Muscle of leg (tissue), 16 donors: Measurements from ENCODE around the gene KIAA0753. TPM values are rescaled to one million over a fixed set of nuclear protein-coding genes. Genes with fewer than 3 reads are reported as not detected.

Experiments
- DNase-seq: peaks from one replicate; pipeline ENCODE4 v3.0.0; 2013
- H3K27ac ChIP-seq: one replicate; pipeline ENCODE4 v1.5.1; 2013; ENCODE audit warnings: mild to moderate bottlenecking, low read length, control low read depth
- H3K27me3 ChIP-seq: one replicate; pipeline ENCODE4 v1.6.1; 2013; ENCODE audit warnings: low read length; ENCODE audit not compliant: control insufficient read depth, insufficient read depth
- H3K36me3 ChIP-seq: one replicate; pipeline ENCODE4 v1.6.1; 2013; ENCODE audit warnings: low read length; ENCODE audit not compliant: control insufficient read depth, insufficient read depth
- H3K4me1 ChIP-seq: one replicate; pipeline ENCODE4 v1.6.1; 2013; ENCODE audit warnings: low read length; ENCODE audit not compliant: control insufficient read depth, insufficient read depth
- H3K4me3 ChIP-seq: one replicate; pipeline ENCODE4 v1.5.1; 2013; ENCODE audit warnings: low read length, control low read depth
- H3K9me3 ChIP-seq: replicated peaks from 2 replicates; pipeline ENCODE4 v1.6.1; 2013; ENCODE audit warnings: low read depth, low read length; ENCODE audit not compliant: control insufficient read depth
- WGBS: methylation state at CpG from one replicate; pipeline ENCODE4 v1.1.5; 2013; ENCODE audit warnings: missing lambda C conversion rate; ENCODE audit not compliant: insufficient coverage; 5-methylcytosine and 5-hydroxymethylcytosine counted together
- long read RNA-seq, 11 donors: transcript quantifications; one replicate each; lab custom pipeline, GENCODE V29; 2026
- polyA plus RNA-seq, 8 donors: library from polyadenylated mRNA; unstranded; fragments of 120-200 nt; gene quantifications; one replicate each; pipeline versions ENCODE4 v1.2.1 to v1.2.3, GENCODE V29; 2013; ENCODE audit warnings: inconsistent platforms in 1 of 8, low replicate concordance in 1 of 8; ENCODE audit not compliant: insufficient read length in 8 of 8, insufficient read depth in 1 of 8
- total RNA-seq: library from RNA; stranded (reverse); fragments of 120-200 nt; gene quantifications from one replicate; pipeline ENCODE4 v1.2.4, GENCODE V29; 2013

KIAA0753 gene
- total RNA-seq: 10.6 TPM
- 10 to 100 TPM in 7 of 8 donors, 1 to 10 TPM in 1; 9.7 to 18.1 (median 13.0) TPM for polyA plus RNA-seq
- long read RNA-seq, donor 1, partial matches to known transcripts: 8 of 55 reads
- long read RNA-seq, donor 1, other reads (novel, unspliced or antisense): 47 of 55 reads
- long read RNA-seq, donor 2: 0 reads
- long read RNA-seq, donor 3: 0 reads
- long read RNA-seq, donor 4: 0 reads
- long read RNA-seq, donor 5, full-length matches to known transcripts: 1 of 1 reads
- long read RNA-seq, donor 5, partial matches to known transcripts: 0 of 1 reads
- long read RNA-seq, donor 5, other reads (novel, unspliced or antisense): 0 of 1 reads
- long read RNA-seq, donor 6, full-length matches to known transcripts: 1 of 1 reads
- long read RNA-seq, donor 6, partial matches to known transcripts: 0 of 1 reads
- long read RNA-seq, donor 6, other reads (novel, unspliced or antisense): 0 of 1 reads
- long read RNA-seq, donor 7, partial matches to known transcripts: 189 of 221 reads
- long read RNA-seq, donor 7, other reads (novel, unspliced or antisense): 32 of 221 reads
- long read RNA-seq, donor 8: 0 reads
- long read RNA-seq, donor 9, full-length matches to known transcripts: 1 of 135 reads
- long read RNA-seq, donor 9, partial matches to known transcripts: 28 of 135 reads
- long read RNA-seq, donor 9, other reads (novel, unspliced or antisense): 106 of 135 reads
- long read RNA-seq, donor 10: 0 reads
- long read RNA-seq, donor 11: 0 reads

DNA sequence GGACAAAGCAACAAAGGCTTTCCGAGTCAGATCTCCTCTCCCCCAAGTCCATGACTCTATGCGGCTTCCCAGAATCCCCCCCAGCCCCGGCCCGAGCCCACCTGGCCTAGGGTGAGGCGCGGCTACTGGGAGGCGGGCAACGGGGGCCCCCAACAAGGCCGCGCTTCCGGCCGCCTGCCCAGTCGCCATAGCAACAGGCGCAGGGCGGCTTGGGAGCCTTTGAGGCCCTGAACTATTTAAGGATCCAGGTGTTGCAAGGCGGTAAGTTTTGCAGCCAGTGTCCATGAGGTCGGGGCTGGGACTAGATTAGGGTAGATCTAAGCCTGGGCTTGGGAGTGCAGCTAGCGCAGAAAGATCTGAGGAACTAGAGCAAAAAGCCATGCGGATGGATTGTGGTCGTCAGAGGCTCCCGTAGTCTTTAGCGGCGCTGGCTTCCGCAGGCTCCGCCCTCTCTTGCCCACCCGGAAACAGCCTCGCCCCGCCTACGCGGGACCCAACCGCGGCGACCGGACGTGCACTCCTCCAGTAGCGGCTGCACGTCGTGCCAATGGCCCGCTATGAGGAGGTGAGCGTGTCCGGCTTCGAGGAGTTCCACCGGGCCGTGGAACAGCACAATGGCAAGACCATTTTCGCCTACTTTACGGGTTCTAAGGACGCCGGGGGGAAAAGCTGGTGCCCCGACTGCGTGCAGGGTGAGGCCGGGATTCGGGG lies at the start of gene KIAA0753, which contains the start of gene TXNDC17:
KIAA0753 (minus strand) TSS at position 176 of the 711 bp plus-strand sequence. CDS start 5,608 bp downstream, outside the sequence.
TXNDC17 (plus strand) TSS at position 525 of the 711 bp plus-strand sequence; CDS start at position 548, 23 bp downstream.
- H3K27ac ChIP-seq: peak within 1 kb of the TSS; percentile 71
- peaks cover 19% of the 10 kb centered on the region for H3K4me1 ChIP-seq
- no peaks in the 10 kb centered on the region for H3K9me3 ChIP-seq
- peak within 1 kb of the TSS; percentile 64 for H3K4me3 ChIP-seq
- DNase-seq: peak; percentile 95
- H3K27me3 ChIP-seq: no peaks in the 10 kb centered on the region
- under 1% methylated on average over 51 of the region's 52 CpGs for WGBS
- H3K36me3 ChIP-seq: peaks cover 12% of the 10 kb centered on the region

GRCh38 chr17:6688944-6689343 lies 48.4 kb upstream of the KIAA0753 start:
- Histone ChIP-seq H3K36me3 (no peaks in the 10 kb centered on the region), H3K4me3 (no peak overlapping the region), H3K9me3 (no peaks in the 10 kb centered on the region), H3K27ac (no peak overlapping the region), H3K27me3 (peaks cover 10% of the 10 kb centered on the region), H3K4me1 (no peaks in the 10 kb centered on the region)
- no peak for DNase-seq
- WGBS: 85% methylated on average over 9 of the region's 9 CpGs

GRCh38 chr17:6686026-6686425 lies 45.5 kb upstream of the KIAA0753 start:
- WGBS: 78% methylated on average over 2 of the region's 4 CpGs
- Histone ChIP-seq H3K27me3 (peaks cover 7% of the 10 kb centered on the region), H3K9me3 (no peaks in the 10 kb centered on the region), H3K4me1 (no peaks in the 10 kb centered on the region), H3K36me3 (no peaks in the 10 kb centered on the region), H3K27ac (no peak overlapping the region), H3K4me3 (no peak overlapping the region)
- no peak for DNase-seq

GRCh38 chr17:6684881-6685767 lies 44.6 kb upstream of the KIAA0753 start:
- Histone ChIP-seq H3K4me3 (no peak overlapping the region), H3K27me3 (peaks cover 5% of the 10 kb centered on the region), H3K36me3 (no peaks in the 10 kb centered on the region), H3K4me1 (no peaks in the 10 kb centered on the region), H3K27ac (no peak overlapping the region), H3K9me3 (no peaks in the 10 kb centered on the region)
- no peak for DNase-seq
- WGBS: 82% methylated on average over 14 of the region's 14 CpGs

DNA sequence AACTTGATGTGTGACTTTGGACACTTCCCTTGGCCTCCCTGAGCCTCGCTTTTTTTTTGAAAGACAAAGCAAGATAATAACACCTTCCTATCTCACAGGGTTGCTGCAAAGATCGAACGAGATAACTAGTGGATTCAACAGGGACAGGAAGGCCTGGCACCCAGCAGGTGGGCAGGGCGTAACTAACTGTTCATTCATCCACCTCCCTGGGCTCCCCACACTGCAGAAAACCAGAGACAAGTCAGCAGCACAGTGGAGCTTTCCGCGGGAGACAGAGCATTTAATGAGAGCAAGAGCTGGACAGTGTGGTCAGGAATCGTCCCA lies 43.9 kb upstream of the KIAA0753 start:
- H3K27ac ChIP-seq: no peak overlapping the region
- H3K4me3 ChIP-seq: no peak overlapping the region
- H3K4me1 ChIP-seq: no peaks in the 10 kb centered on the region
- H3K9me3 ChIP-seq: no peaks in the 10 kb centered on the region
- no peak for DNase-seq
- H3K36me3 ChIP-seq: no peaks in the 10 kb centered on the region
- H3K27me3 ChIP-seq: peaks cover 5% of the 10 kb centered on the region
- no CpG with 5 or more reads among the region's 7 CpGs for WGBS

GRCh38 chr17:6683730-6684459 lies 43.4 kb upstream of the KIAA0753 start:
- Histone ChIP-seq H3K4me3 (no peak overlapping the region), H3K27me3 (peaks cover 2% of the 10 kb centered on the region), H3K4me1 (no peaks in the 10 kb centered on the region), H3K27ac (no peak overlapping the region), H3K9me3 (no peaks in the 10 kb centered on the region), H3K36me3 (no peaks in the 10 kb centered on the region)
- no peak for DNase-seq
- WGBS: no CpG with 5 or more reads among the region's 3 CpGs

DNA sequence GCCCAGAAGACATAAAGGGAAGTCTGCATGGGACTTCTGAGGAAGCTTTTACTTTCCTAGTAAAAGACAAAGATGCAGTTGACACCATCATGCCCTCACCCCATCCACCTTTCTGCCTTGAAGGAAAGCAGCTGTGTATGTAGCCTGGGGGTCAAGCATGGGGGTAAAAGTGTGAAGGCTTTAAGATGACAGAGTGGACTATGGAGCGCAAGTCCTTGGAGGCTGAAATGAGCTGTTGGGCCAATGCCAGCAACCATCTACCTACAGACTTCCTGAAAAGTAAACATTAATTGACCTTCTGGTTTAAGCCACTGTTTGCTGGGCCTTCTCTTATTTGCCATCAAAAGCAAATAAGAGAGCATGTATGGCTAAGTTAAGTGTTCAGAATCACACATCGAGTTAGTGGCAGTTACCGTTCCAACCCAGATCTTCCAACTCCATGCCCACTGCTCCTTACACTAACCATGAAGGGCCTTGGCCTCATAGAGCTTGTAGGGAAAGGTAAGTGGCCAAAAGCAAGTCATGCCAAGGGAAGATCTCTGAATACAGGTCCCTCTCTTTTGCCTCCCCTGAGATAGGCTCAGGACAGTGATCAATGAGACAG lies 42.7 kb upstream of the KIAA0753 start:
- Histone ChIP-seq H3K9me3 (no peaks in the 10 kb centered on the region), H3K36me3 (no peaks in the 10 kb centered on the region), H3K4me3 (no peak overlapping the region), H3K27ac (no peak overlapping the region), H3K4me1 (no peaks in the 10 kb centered on the region), H3K27me3 (peaks cover 8% of the 10 kb centered on the region)
- WGBS: no CpG with 5 or more reads among the region's 3 CpGs
- DNase-seq: no peak

- Histone ChIP-seq H3K36me3 (no peaks in the 10 kb centered on the region), H3K9me3 (no peaks in the 10 kb centered on the region), H3K4me1 (no peaks in the 10 kb centered on the region), H3K4me3 (no peak overlapping the region), H3K27me3 (peaks cover 10% of the 10 kb centered on the region), H3K27ac (no peak overlapping the region)
- 82% methylated on average over 4 of the region's 4 CpGs for WGBS
- DNase-seq: no peak
Measured at GRCh38 chr17:6682339-6682738, 41.8 kb upstream of the KIAA0753 start.

GRCh38 chr17:6681671-6682070 lies 41.2 kb upstream of the KIAA0753 start:
- 75% methylated on average over 2 of the region's 5 CpGs for WGBS
- no peaks in the 10 kb centered on the region for H3K36me3 ChIP-seq
- H3K27me3 ChIP-seq: peaks cover 12% of the 10 kb centered on the region
- no peak overlapping the region for H3K4me3 ChIP-seq
- H3K27ac ChIP-seq: no peak overlapping the region
- peaks cover 6% of the 10 kb centered on the region for H3K4me1 ChIP-seq
- H3K9me3 ChIP-seq: no peaks in the 10 kb centered on the region
- DNase-seq: no peak
